Measurements from ENCODE around the gene MRPL37.

DNA sequence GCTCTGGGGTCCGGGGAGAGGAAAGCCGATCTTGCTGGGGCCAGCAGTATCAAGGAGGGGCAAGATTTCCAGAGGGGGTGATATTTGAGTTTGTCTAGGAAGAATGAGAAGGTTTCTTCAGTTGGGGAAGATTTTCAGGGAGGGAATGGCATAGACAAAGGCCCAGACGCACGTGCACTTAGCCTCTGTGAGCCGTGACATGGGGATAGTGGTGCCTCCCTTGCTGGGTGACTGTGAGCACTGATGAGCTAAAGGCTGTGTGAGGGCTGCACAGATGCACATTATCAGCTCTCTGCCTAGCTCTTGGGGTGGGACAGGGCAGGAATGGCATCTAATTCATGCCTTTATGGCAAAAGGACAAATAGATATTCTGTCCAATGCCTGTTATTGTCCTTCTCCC is 49.0 kb upstream of the MRPL37 start:
- no peak for TF ChIP-seq CTCF (conservative IDR thresholded peaks at IDR 0.05; ENCODE audit: low read length)
- no peak for TF ChIP-seq EZH2phosphoT487 (IDR thresholded peaks at IDR 0.05; ENCODE audit: borderline replicate concordance, low read depth, low read length)

All from OCI-LY7 (cell line).